Heart left ventricle (tissue), 13 donors: ENCODE results near the gene ANKUB1.

Experiments used
- CTCF ChIP-seq, 12 donors: fragments of 200-600 bp; sonication (generic) in 4 of 12; IDR thresholded peaks; one replicate each; pipeline versions ENCODE4 v1.5.0 to v1.8.0; 2018 to 2022; ENCODE audit warnings: antibody characterized with exemption in 12 of 12, mild to moderate bottlenecking in 5 of 12
- POLR2A ChIP-seq, 2 donors: fragments of 450-650 bp; IDR thresholded peaks; one replicate each; pipeline ENCODE4 v1.6.1; 2017; ENCODE audit warnings: antibody characterized with exemption in 2 of 2, mild to moderate bottlenecking in 2 of 2, moderate library complexity in 2 of 2
- donor health status: ischemic (EF 13 %, LVEDD 7.1; RV severe dilation, severe dysfunction).
- donor health status: DM: no; HTN: yes; CAD: no.
- donor health status: DM: no; HTN: no; CAD: no.
- donor health status: ischemic (EF 25% LVEDD 6.9; RV normal size, moderate dysfunction).
- donor health status: ischemic (EF 25% LVEDD 5.7; RV mildly dilated, moderate dysfunction).
- donor health status: ischemic (EF 35%, LVEDD 5.7; RV mildly dilated, moderate dysfunction).
- donor health status: nonischemic (EF 11% LVEDD 7.7; RV severe dilation, severe dysfunction).
- donor health status: DM: yes; HTN: yes; CAD: no.
- donor health status: PGD.
- donor health status: ischemic (EF 29% LVEDD 5.4; RV normal size, mild dysfunction).
- donor health status: nonischemic (EF 23%, LVEDD 6.1; RV moderate dilation, normal function).

- TF ChIP-seq CTCF (IDR thresholded peaks at IDR 0.05) (no peak), POLR2A (IDR thresholded peaks at IDR 0.05) (no peak)
Observed at GRCh38 chr3:149790268-149790667, 2.1 kb downstream of the ANKUB1 start.
